Parathyroid adenoma (tissue), 2 donors: ENCODE measurements around the gene PSG6.
"Not testable (repeated sequence)": the region's sequence is repeated elsewhere in the genome, so short reads cannot be mapped to it uniquely, and the experiment has no call there.

ENCODE experiments used
- H2AFZ ChIP-seq: fragments of 300-600 bp; sonication (generic); one replicate; pipeline ENCODE4 v1.7.0; 2017; ENCODE audit warnings: antibody characterized with exemption, mild to moderate bottlenecking
- H3K27ac ChIP-seq: fragments of 300-600 bp; sonication (generic); one replicate; pipeline ENCODE4 v1.7.0; 2017
- H3K27me3 ChIP-seq: fragments of 300-600 bp; sonication (generic); one replicate; pipeline ENCODE4 v1.7.0; 2017; ENCODE audit warnings: low read length; ENCODE audit not compliant: control insufficient read depth, insufficient read depth
- H3K36me3 ChIP-seq: fragments of 300-600 bp; sonication (generic); one replicate; pipeline ENCODE4 v1.7.0; 2017; ENCODE audit warnings: low read length; ENCODE audit not compliant: control insufficient read depth, insufficient read depth
- H3K4me1 ChIP-seq: fragments of 300-600 bp; sonication (generic); one replicate; pipeline ENCODE4 v1.7.0; 2017; ENCODE audit warnings: control low read depth
- H3K4me2 ChIP-seq: fragments of 300-600 bp; sonication (generic); one replicate; pipeline ENCODE4 v1.7.0; 2017; ENCODE audit warnings: low read length
- H3K4me3 ChIP-seq: fragments of 300-600 bp; sonication (generic); one replicate; pipeline ENCODE4 v1.7.0; 2017; ENCODE audit warnings: low read depth, low read length
- H3K79me2 ChIP-seq: fragments of 300-600 bp; sonication (generic); one replicate; pipeline ENCODE4 v1.7.0; 2017; ENCODE audit warnings: control low read depth
- H3K9ac ChIP-seq: fragments of 300-600 bp; sonication (generic); one replicate; pipeline ENCODE4 v1.7.0; 2017; ENCODE audit warnings: mild to moderate bottlenecking
- H3K9me3 ChIP-seq: fragments of 300-600 bp; sonication (generic); one replicate; pipeline ENCODE4 v1.7.0; 2017; ENCODE audit warnings: low read length; ENCODE audit not compliant: control insufficient read depth
- TF ChIP-seq, protein P1 (sequence below): fragments of 300-600 bp; sonication (generic); IDR thresholded peaks from one replicate; pipeline ENCODE4 v1.7.0; 2017; ENCODE audit warnings: antibody characterized with exemption, mild to moderate bottlenecking
- donor health status: primary hyperparathyroidism.

Gene PSG6

DNA sequence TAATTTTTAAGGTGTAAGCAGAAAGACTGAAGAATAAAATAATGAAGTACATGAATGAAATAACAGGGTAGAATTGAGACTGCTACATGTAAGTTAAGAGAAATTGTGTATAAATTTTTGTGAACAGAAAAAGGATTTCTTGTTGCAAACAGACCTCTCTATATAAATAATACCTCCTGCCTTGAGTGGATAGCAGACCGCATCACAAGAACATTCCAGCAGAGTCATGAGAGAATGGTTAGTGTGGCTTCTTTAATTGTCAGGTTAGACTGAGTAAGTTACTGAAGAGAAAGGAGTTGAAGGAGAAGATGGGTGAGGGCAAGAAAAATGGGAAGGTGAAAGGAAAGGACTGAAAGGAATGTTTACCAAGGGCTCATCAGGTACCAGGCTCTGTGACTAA, 18.6 kb downstream of the PSG6 start:
- H3K27ac ChIP-seq, H3K4me1 ChIP-seq, H3K4me3 ChIP-seq, H3K36me3 ChIP-seq, H3K9ac ChIP-seq, H3K9me3 ChIP-seq, H3K27me3 ChIP-seq, H3K4me2 ChIP-seq, H3K79me2 ChIP-seq, H2AFZ ChIP-seq: not testable (repeated sequence)

GRCh38 chr19:42898656-42899055, 19.0 kb downstream of the PSG6 start:
- not testable (repeated sequence) for H3K36me3 ChIP-seq, H3K4me3 ChIP-seq, H3K4me1 ChIP-seq

GRCh38 chr19:42897729-42898128, 20.0 kb downstream of the PSG6 start:
- H3K9ac ChIP-seq, H3K4me2 ChIP-seq, H3K79me2 ChIP-seq, H3K36me3 ChIP-seq, H3K27me3 ChIP-seq, H2AFZ ChIP-seq, H3K4me3 ChIP-seq, H3K9me3 ChIP-seq, H3K27ac ChIP-seq, H3K4me1 ChIP-seq: not testable (repeated sequence)

More at GRCh38 chr19:42898656-42899055, 19.0 kb downstream of the PSG6 start:
- not testable (repeated sequence) for H3K27ac ChIP-seq, H3K4me2 ChIP-seq, H3K9me3 ChIP-seq, H3K9ac ChIP-seq, H2AFZ ChIP-seq, H3K79me2 ChIP-seq, H3K27me3 ChIP-seq

DNA sequence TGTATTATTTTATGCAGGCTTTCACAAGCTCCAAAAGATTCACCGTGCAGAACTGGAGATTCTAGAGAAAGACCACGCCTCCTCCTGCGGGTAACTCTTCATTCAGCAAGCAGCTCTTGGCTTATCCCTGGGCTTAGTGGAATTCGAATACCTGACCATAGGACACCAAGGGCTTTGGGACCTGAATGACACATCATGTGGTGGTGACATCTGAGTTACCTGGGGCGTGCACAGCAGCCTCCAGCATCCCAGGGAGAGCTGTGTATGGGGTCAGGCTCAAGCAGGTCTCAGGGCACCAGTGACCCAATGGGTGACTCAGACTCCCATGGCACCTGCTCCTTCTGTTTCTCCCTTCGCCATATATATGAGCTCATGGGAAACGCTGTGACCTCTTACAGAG, 27.2 kb downstream of the PSG6 start:
- not testable (repeated sequence) for H2AFZ ChIP-seq, H3K4me2 ChIP-seq, H3K9me3 ChIP-seq, H3K36me3 ChIP-seq, H3K4me3 ChIP-seq, H3K4me1 ChIP-seq, H3K27ac ChIP-seq, H3K9ac ChIP-seq, H3K79me2 ChIP-seq, H3K27me3 ChIP-seq

- H3K27ac ChIP-seq, H3K36me3 ChIP-seq, H3K4me3 ChIP-seq, H3K4me1 ChIP-seq, H3K4me2 ChIP-seq, H3K79me2 ChIP-seq, H3K27me3 ChIP-seq, H3K9me3 ChIP-seq, H2AFZ ChIP-seq, H3K9ac ChIP-seq: not testable (repeated sequence)
Observed at GRCh38 chr19:42887876-42888445, 29.7 kb downstream of the PSG6 start.

DNA sequence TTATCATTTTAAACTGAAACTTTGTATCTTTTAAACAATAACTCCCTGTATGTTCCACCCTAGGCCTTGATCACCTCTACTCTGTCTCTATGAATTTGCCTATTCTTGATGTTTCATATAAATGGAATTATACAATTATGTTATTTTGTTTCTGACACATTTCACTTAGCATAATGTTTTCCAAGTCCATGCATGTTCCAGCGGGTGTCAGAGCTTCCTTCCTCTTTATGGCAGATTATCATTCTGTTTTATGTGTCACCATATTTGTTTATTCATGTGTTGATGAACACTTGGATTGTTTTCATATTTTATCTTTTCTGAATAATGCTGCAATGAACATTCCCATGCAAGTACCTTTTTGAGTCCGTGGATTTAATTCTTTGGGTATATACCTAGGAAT, 35.0 kb downstream of the PSG6 start:
- not testable (repeated sequence) for H3K4me2 ChIP-seq, H3K4me3 ChIP-seq, H3K27me3 ChIP-seq, H3K36me3 ChIP-seq, H3K27ac ChIP-seq, H3K79me2 ChIP-seq, H3K9ac ChIP-seq, H3K9me3 ChIP-seq, H2AFZ ChIP-seq, H3K4me1 ChIP-seq

- H3K4me1 ChIP-seq, H3K36me3 ChIP-seq, H3K9ac ChIP-seq, H3K27me3 ChIP-seq, H2AFZ ChIP-seq, H3K4me3 ChIP-seq, H3K27ac ChIP-seq, H3K79me2 ChIP-seq, H3K4me2 ChIP-seq, H3K9me3 ChIP-seq: not testable (repeated sequence)
Observed at GRCh38 chr19:42882010-42882409, 35.7 kb downstream of the PSG6 start.

DNA sequence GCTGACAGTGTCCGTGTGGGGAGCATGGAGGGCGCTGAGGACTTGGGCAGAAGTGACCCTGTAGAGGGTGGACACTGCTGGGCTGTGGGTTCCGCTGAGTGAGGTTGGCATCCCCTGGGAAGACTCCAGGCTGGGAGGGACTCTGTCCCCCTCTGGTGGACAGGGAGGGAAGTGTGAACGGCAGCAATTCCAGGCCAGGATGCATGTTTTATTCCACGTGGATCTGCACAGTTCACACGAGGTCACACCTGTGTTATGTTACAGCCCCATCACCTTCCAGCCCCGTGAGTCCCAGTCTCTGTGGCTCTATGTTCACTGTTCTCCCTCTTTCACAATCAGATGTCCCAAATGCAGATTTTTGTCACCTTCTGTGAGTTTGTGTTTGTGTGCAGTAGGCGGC, 36.4 kb downstream of the PSG6 start:
- TF ChIP-seq, protein P1, sequence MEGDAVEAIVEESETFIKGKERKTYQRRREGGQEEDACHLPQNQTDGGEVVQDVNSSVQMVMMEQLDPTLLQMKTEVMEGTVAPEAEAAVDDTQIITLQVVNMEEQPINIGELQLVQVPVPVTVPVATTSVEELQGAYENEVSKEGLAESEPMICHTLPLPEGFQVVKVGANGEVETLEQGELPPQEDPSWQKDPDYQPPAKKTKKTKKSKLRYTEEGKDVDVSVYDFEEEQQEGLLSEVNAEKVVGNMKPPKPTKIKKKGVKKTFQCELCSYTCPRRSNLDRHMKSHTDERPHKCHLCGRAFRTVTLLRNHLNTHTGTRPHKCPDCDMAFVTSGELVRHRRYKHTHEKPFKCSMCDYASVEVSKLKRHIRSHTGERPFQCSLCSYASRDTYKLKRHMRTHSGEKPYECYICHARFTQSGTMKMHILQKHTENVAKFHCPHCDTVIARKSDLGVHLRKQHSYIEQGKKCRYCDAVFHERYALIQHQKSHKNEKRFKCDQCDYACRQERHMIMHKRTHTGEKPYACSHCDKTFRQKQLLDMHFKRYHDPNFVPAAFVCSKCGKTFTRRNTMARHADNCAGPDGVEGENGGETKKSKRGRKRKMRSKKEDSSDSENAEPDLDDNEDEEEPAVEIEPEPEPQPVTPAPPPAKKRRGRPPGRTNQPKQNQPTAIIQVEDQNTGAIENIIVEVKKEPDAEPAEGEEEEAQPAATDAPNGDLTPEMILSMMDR: peak; percentile 15
- H3K27ac ChIP-seq, H3K27me3 ChIP-seq, H3K4me3 ChIP-seq, H3K4me2 ChIP-seq, H3K79me2 ChIP-seq, H3K9ac ChIP-seq, H2AFZ ChIP-seq, H3K4me1 ChIP-seq, H3K36me3 ChIP-seq, H3K9me3 ChIP-seq: not testable (repeated sequence)

DNA sequence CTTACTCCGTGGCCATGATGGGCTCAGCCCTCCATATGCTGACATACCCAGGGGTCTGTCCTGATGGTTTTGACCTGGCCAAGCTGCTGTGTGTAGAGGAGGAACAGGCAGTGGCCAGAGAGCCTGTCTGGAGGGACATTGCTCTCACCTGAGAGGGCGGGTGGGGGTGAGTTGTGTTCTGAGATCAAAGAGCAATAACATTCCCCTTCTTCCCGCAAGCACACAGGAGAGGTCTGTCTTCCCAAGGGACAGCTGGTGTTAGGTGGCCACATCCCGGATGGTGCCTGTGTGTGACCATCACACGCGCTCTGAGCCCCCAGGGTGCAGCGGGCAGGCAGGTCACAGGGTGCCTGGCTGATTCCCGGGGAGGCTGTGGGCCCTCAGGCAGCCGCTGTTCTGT, 37.1 kb downstream of the PSG6 start:
- H3K27ac ChIP-seq, H3K79me2 ChIP-seq, H3K9ac ChIP-seq, H3K27me3 ChIP-seq, H3K36me3 ChIP-seq, H3K4me2 ChIP-seq, H2AFZ ChIP-seq, H3K4me1 ChIP-seq, H3K4me3 ChIP-seq, H3K9me3 ChIP-seq: not testable (repeated sequence)
